IMR-90 (cell line): ENCODE data around the gene IL17D. TPM values are rescaled to one million over a fixed set of nuclear protein-coding genes. Genes with fewer than 3 reads are reported as not detected.

Experiments used
- ATAC-seq: fragments of 200-7000 bp; cut with Tn5 transposase; 2 replicates; pipeline ENCODE4 v1.9.1; 2020; ENCODE audit warnings: low read depth, mild to moderate bottlenecking, moderate library complexity
- Bru-seq: library from RNA; stranded (reverse); fragments of 400-500 nt; gene quantifications from one replicate; lab custom pipeline; 2021; lab: Mats Ljungman, UMichigan
- BruChase-seq, 2 experiments: library from RNA; stranded (reverse); fragments of 400-500 nt; gene quantifications; one replicate each; lab custom pipeline; 2021; lab: Mats Ljungman, UMichigan
- BruUV-seq: library from RNA; stranded (reverse); fragments of 400-500 nt; replicated peaks from 2 replicates; lab custom pipeline; 2021; lab: Mats Ljungman, UMichigan
- CTCF ChIA-PET: fragments of 300-600 bp; formaldehyde crosslinking; extraction: SDS; loops from one replicate; lab custom pipeline; 2021; ENCODE audit warnings: antibody characterized with exemption; lab: Yijun Ruan, JAX
- POLR2A ChIA-PET: fragments of 300-600 bp; sonication (Branson Sonifier 250); formaldehyde crosslinking; loops from one replicate; lab custom pipeline; 2022; ENCODE audit warnings: antibody characterized with exemption; ENCODE audit not compliant: unreplicated experiment; lab: Charles Lee
- DNase-seq: peaks from one replicate; pipeline ENCODE4 v3.0.0; 2013
- H2AFZ ChIP-seq: replicated peaks from 2 replicates; pipeline ENCODE3; 2013; ENCODE audit warnings: low read length, mild to moderate bottlenecking; ENCODE audit not compliant: poor library complexity
- H2AK5ac ChIP-seq: 2 replicates; pipeline ENCODE4 v1.6.1; 2013; ENCODE audit warnings: low read depth, low read length, inconsistent platforms
- H2AK9ac ChIP-seq: replicated peaks from 2 replicates; pipeline ENCODE3; 2013; ENCODE audit warnings: mild to moderate bottlenecking, low read depth, low read length, moderate library complexity; ENCODE audit not compliant: poor library complexity
- H2BK120ac ChIP-seq: 2 replicates; pipeline ENCODE4 v1.6.1; 2013; ENCODE audit warnings: low read depth, low read length, inconsistent platforms
- H2BK15ac ChIP-seq: 3 replicates; pipeline ENCODE4 v1.6.1; 2013; ENCODE audit warnings: low read depth, low read length, inconsistent platforms
- H2BK20ac ChIP-seq: 2 replicates; pipeline ENCODE4 v1.6.1; 2013; ENCODE audit warnings: low read depth, mild to moderate bottlenecking, inconsistent platforms, low read length, moderate library complexity
- H2BK5ac ChIP-seq: 2 replicates; pipeline ENCODE4 v1.6.1; 2013; ENCODE audit warnings: mild to moderate bottlenecking, low read depth, low read length, inconsistent platforms; ENCODE audit not compliant: poor library complexity, severe bottlenecking
- H3K14ac ChIP-seq: replicated peaks from 2 replicates; pipeline ENCODE4 v1.6.1; 2013; ENCODE audit warnings: low read depth, low read length, inconsistent platforms
- H3K18ac ChIP-seq: 2 replicates; pipeline ENCODE4 v1.6.1; 2013; ENCODE audit warnings: low read depth, low read length, control low read depth
- H3K23ac ChIP-seq: 2 replicates; pipeline ENCODE4 v1.6.1; 2013; ENCODE audit warnings: low read depth, low read length, inconsistent platforms
- H3K27ac ChIP-seq: 2 replicates; pipeline ENCODE4 v1.5.1; 2013; ENCODE audit warnings: mild to moderate bottlenecking, control low read depth, low read length; ENCODE audit not compliant: insufficient read depth
- H3K27me3 ChIP-seq: 2 replicates; pipeline ENCODE4 v1.6.1; 2013; ENCODE audit warnings: low read length; ENCODE audit not compliant: control insufficient read depth, insufficient read depth
- H3K36me3 ChIP-seq: 2 replicates; pipeline ENCODE4 v1.6.1; 2013; ENCODE audit warnings: low read length, mixed read lengths; ENCODE audit not compliant: control insufficient read depth, insufficient read depth
- H3K4ac ChIP-seq: 2 replicates; pipeline ENCODE4 v1.6.1; 2013; ENCODE audit warnings: low read depth, low read length, inconsistent platforms
- H3K4me1 ChIP-seq: 2 replicates; pipeline ENCODE4 v1.6.1; 2013; ENCODE audit warnings: low read length, mixed read lengths; ENCODE audit not compliant: control insufficient read depth, insufficient read depth
- H3K4me2 ChIP-seq: 2 replicates; pipeline ENCODE4 v1.6.1; 2013; ENCODE audit warnings: low read depth, mild to moderate bottlenecking, control low read depth, low read length, moderate library complexity
- H3K4me3 ChIP-seq: 2 replicates; pipeline ENCODE4 v1.5.1; 2013; ENCODE audit warnings: low read depth, mild to moderate bottlenecking, control low read depth, low read length, moderate library complexity; ENCODE audit not compliant: insufficient read depth
- H3K56ac ChIP-seq: 2 replicates; pipeline ENCODE4 v1.6.1; 2013; ENCODE audit warnings: low read length, inconsistent platforms; ENCODE audit not compliant: insufficient read depth; ENCODE audit errors: extremely low read depth
- H3K79me1 ChIP-seq, 2 experiments: 2 replicates each; pipeline ENCODE4 v1.6.1; 2013; ENCODE audit warnings: low read length in 2 of 2, inconsistent platforms in 1 of 2, low read depth in 1 of 2
- H3K9ac ChIP-seq: 2 replicates; pipeline ENCODE4 v1.6.1; 2013; ENCODE audit warnings: low read depth, low read length, control low read depth
- H3K9me1 ChIP-seq: 2 replicates; pipeline ENCODE4 v1.6.1; 2013; ENCODE audit warnings: low read length, inconsistent platforms; ENCODE audit not compliant: insufficient read depth
- H3K9me3 ChIP-seq: 2 replicates; pipeline ENCODE4 v1.6.1; 2013; ENCODE audit warnings: low read length; ENCODE audit not compliant: control insufficient read depth, insufficient read depth
- H4K20me1 ChIP-seq: 2 replicates; pipeline ENCODE4 v1.6.1; 2013; ENCODE audit warnings: low read length, inconsistent platforms; ENCODE audit not compliant: insufficient read depth
- H4K5ac ChIP-seq: 2 replicates; pipeline ENCODE4 v1.6.1; 2013; ENCODE audit warnings: mild to moderate bottlenecking, low read depth, low read length, control low read depth
- H4K8ac ChIP-seq, 2 experiments: 2 replicates each; pipeline ENCODE4 v1.6.1; 2013; ENCODE audit warnings: low read depth in 2 of 2, low read length in 2 of 2, control low read depth in 1 of 2, inconsistent platforms in 1 of 2
- H4K91ac ChIP-seq: 2 replicates; pipeline ENCODE4 v1.6.1; 2013; ENCODE audit warnings: low read depth, low read length, inconsistent platforms; ENCODE audit not compliant: insufficient read depth
- BHLHE40 ChIP-seq: fragments of 150-350 bp; IDR thresholded peaks from 2 replicates; pipeline ENCODE4 v1.6.1; 2016; ENCODE audit warnings: mild to moderate bottlenecking, low read depth, low read length
- CHD1 ChIP-seq: IDR thresholded peaks from 2 replicates; pipeline ENCODE4 v1.6.1; 2012; ENCODE audit warnings: low read depth, low read length, improper control_type of control experiment
- CTCF ChIP-seq: conservative IDR thresholded peaks from 2 replicates; pipeline ENCODE4 v1.5.1; 2012; ENCODE audit warnings: mild to moderate bottlenecking, low read depth, low read length, improper control_type of control experiment
- ELK1 ChIP-seq: fragments of 150-350 bp; IDR thresholded peaks from 2 replicates; pipeline ENCODE4 v1.6.1; 2016; ENCODE audit warnings: low read depth, mild to moderate bottlenecking, low read length, moderate library complexity, borderline replicate concordance
- FOS ChIP-seq: fragments of 150-350 bp; IDR thresholded peaks from 2 replicates; pipeline ENCODE4 v1.6.1; 2016; ENCODE audit warnings: low read depth, low read length
- MAFK ChIP-seq: IDR thresholded peaks from 2 replicates; pipeline ENCODE4 v1.6.1; 2012; ENCODE audit warnings: low read depth, low read length, improper control_type of control experiment
- MXI1 ChIP-seq: IDR thresholded peaks from 2 replicates; pipeline ENCODE4 v1.6.1; 2012; ENCODE audit warnings: low read depth, mild to moderate bottlenecking, low read length, moderate library complexity, borderline replicate concordance
- NFE2L2 ChIP-seq: fragments of 150-350 bp; IDR thresholded peaks from 2 replicates; pipeline ENCODE4 v1.6.1; 2016; ENCODE audit warnings: low read depth, mild to moderate bottlenecking, low read length
- RFX5 ChIP-seq: IDR thresholded peaks from 2 replicates; pipeline ENCODE4 v1.8.0; 2012; ENCODE audit warnings: low read depth, mild to moderate bottlenecking, low read length, moderate library complexity
- SMC3 ChIP-seq: fragments of 150-350 bp; IDR thresholded peaks from 2 replicates; pipeline ENCODE4 v1.6.1; 2016; ENCODE audit warnings: low read depth, mild to moderate bottlenecking, antibody characterized with exemption, low read length, moderate library complexity
- WGBS, 2 experiments: methylation state at CpG; one replicate each; pipeline versions ENCODE4 v1.1.5 to v1.1.7; 2013; ENCODE audit warnings: missing lambda C conversion rate in 2 of 2; ENCODE audit not compliant: insufficient read length in 1 of 2; ENCODE audit errors: extremely low coverage in 2 of 2; 5-methylcytosine and 5-hydroxymethylcytosine counted together
- dilution Hi-C: fragments of 300-500 bp; cut with HindIII; formaldehyde crosslinking; loops from one replicate; pipeline ENCODE4 v1.14.3; 2018; ENCODE audit warnings: low sequenced_read_pairs; ENCODE audit not compliant: unreplicated experiment
- in situ Hi-C: fragments of 300-500 bp; cut with MboI; formaldehyde crosslinking; loops from 3 replicates; pipeline ENCODE4 v1.14.3; 2019; ENCODE audit warnings: low sequenced_read_pairs, inconsistent platforms, mixed read lengths
- intact Hi-C: fragments of 100-400 bp; cut with micrococcal nuclease; formaldehyde crosslinking; loops from 2 replicates; pipeline ENCODE4 v1.10.0; 2022
- long read RNA-seq: library from polyadenylated mRNA; unstranded; transcript quantifications from one replicate; pipeline ENCODE4 v2.0.0, GENCODE V29; 2021; ENCODE audit not compliant: unreplicated experiment
- polyA plus RNA-seq, 3 experiments: library from polyadenylated mRNA; depleted of rRNA; stranded (reverse); fragments of >200 nt; gene quantifications; 2 replicates each; pipeline ENCODE4 v1.2.3, GENCODE V29; 2012; ENCODE audit warnings: low replicate concordance in 1 of 3
- total RNA-seq: library from RNA; depleted of rRNA; stranded (reverse); fragments of >200 nt; gene quantifications from 2 replicates; pipeline ENCODE4 v1.2.3, GENCODE V29; 2012; rRNA removed

Gene IL17D
- 0.56 and 0.72 TPM in 2 replicates for total RNA-seq
- 1.2 and 1.4 TPM in 2 replicates for polyA plus RNA-seq (2012; rRNA removed)
- 0.89 and 1.9 TPM in 2 replicates for polyA plus RNA-seq (2012; cell fraction: cytosol; rRNA removed)
- polyA plus RNA-seq (2012; cell fraction: nucleus; rRNA removed; ENCODE audit: low replicate concordance), result 1.4 TPM in 2 replicates
- Bru-seq, nascent RNA, result percentile 40 among the genes with signal in this experiment
- percentile 53 among the genes with signal in this experiment for BruChase-seq, experiment 1, labeled RNA remaining after a 6-hour chase
- BruChase-seq, experiment 2, labeled RNA remaining after a 2-hour chase, result percentile 50 among the genes with signal in this experiment
- long read RNA-seq, partial matches to known transcripts, result 4 of 10 reads
- long read RNA-seq, other reads (novel, unspliced or antisense), result 6 of 10 reads

- TF ChIP-seq SMC3 (no peak), MXI1 (no peak), BHLHE40 (no peak), NFE2L2 (no peak), FOS (no peak), MAFK (no peak), CTCF (no peak), RFX5 (no peak), ELK1 (no peak), CHD1 (no peak)
- BruUV-seq, result no TSS peak
These were observed at the start of gene IL17D for GRCh38 chr13:20702915-20703779. Gene IL17D, plus strand, starts transcription at chr13:20703699. Its CDS starts 303 bp downstream, at chr13:20704002.

More at GRCh38 chr13:20702915-20703779, at the start of gene IL17D:
- Histone ChIP-seq H2BK20ac (no peak within 1 kb of the TSS), H2AK5ac (no peak within 1 kb of the TSS; the same call in 1 of the 2 replicates), H2BK120ac (peak within 1 kb of the TSS; percentile 14; the same call in 1 of the 2 replicates), H3K36me3 (no peaks in the 10 kb centered on the region), H3K14ac (peak within 1 kb of the TSS; percentile 44), H3K27ac (peak within 1 kb of the TSS; percentile 42; the same call in 1 of the 2 replicates), H4K20me1 (no peaks in the 10 kb centered on the region), H2AFZ (peak within 1 kb of the TSS; percentile 98), H3K4me3 (peak within 1 kb of the TSS; percentile 77), H4K8ac (peak within 1 kb of the TSS in 1 of 2 experiments; percentile 19; a peak in 1 of 4 replicates), H4K5ac (no peak within 1 kb of the TSS; the same call in 1 of the 2 replicates), H2AK9ac (peak within 1 kb of the TSS; percentile 68), H3K9me3 (no peaks in the 10 kb centered on the region), H3K4me1 (peaks cover 4% of the 10 kb centered on the region; the same call in 1 of the 2 replicates), H2BK5ac (no peak within 1 kb of the TSS), H4K91ac (no peak within 1 kb of the TSS), H3K79me1 (0 out of 4 replicates have a peak, but pooled peaks cover 0 to 5% of the 10 kb centered on the region in 2 experiments), H3K56ac (no peak within 1 kb of the TSS), H3K9ac (peak within 1 kb of the TSS; percentile 75), H3K27me3 (peaks cover 4% of the 10 kb centered on the region), H3K18ac (no peak within 1 kb of the TSS), H3K4me2 (peak within 1 kb of the TSS; percentile 84), H2BK15ac (no peak within 1 kb of the TSS), H3K9me1 (peaks cover 7% of the 10 kb centered on the region; the same call in 1 of the 2 replicates), H3K23ac (peak within 1 kb of the TSS; percentile 74), H3K4ac (peak within 1 kb of the TSS; percentile 58)
- no peak for DNase-seq
- ChIA-PET POLR2A (no interaction called here), CTCF (interaction anchor here (1.1 to 1.7 kb wide), 4 partner anchors 12 to 222 kb away, joined by 4 to 7 read pairs (median 4); no protein-coding TSS in a partner anchor)
- 1% methylated on average over 38 of the region's 94 CpGs; no CpG with 5 or more reads in 1 of the 2 experiments for WGBS, 2 experiments
- intact Hi-C loops (loop anchor here (1.0 to 5.0 kb wide), 3 partner anchors 91 to 521 kb away; no protein-coding TSS in a partner anchor), in situ Hi-C loops (loop anchor here (10.0 to 25.0 kb wide), 2 partner anchors 198 to 516 kb away; partner anchors contain the start of gene GJB2), dilution Hi-C loops (no loop called here)
- peak; percentile 48 for ATAC-seq
